Measurements from ENCODE around the gene CYP24A1.

DNA sequence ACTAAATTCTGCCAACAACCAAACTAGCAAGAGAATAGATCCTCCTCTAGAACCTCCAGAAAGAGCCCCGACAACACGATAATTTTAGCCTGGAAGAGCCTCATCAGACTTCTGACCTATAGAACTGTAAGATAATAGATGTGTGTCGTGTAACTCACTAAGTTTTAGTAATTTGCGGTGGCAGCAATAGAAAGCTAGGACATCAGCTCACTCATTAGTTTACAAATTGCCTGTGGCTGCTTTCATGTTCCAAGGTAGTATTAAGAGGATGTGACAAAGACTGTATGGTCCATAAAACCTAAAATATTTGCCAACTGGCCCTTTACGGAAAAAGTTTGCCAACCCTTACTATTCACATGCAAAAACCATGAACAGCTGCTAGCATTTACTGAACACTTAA is 17.3 kb downstream of the CYP24A1 start:
- TF ChIP-seq, protein P1, sequence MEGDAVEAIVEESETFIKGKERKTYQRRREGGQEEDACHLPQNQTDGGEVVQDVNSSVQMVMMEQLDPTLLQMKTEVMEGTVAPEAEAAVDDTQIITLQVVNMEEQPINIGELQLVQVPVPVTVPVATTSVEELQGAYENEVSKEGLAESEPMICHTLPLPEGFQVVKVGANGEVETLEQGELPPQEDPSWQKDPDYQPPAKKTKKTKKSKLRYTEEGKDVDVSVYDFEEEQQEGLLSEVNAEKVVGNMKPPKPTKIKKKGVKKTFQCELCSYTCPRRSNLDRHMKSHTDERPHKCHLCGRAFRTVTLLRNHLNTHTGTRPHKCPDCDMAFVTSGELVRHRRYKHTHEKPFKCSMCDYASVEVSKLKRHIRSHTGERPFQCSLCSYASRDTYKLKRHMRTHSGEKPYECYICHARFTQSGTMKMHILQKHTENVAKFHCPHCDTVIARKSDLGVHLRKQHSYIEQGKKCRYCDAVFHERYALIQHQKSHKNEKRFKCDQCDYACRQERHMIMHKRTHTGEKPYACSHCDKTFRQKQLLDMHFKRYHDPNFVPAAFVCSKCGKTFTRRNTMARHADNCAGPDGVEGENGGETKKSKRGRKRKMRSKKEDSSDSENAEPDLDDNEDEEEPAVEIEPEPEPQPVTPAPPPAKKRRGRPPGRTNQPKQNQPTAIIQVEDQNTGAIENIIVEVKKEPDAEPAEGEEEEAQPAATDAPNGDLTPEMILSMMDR (IDR thresholded peaks at IDR 0.05), result no peak
- no peak for TF ChIP-seq POLR2A (IDR thresholded peaks at IDR 0.05)

Measured in heart left ventricle (tissue), 13 donors.